HEK293 (cell line): ENCODE results near the gene ENAH.

Source experiments
- CTCF ChIA-PET: fragments of 350-600 bp; formaldehyde crosslinking; extraction: SDS; loops from one replicate; lab custom pipeline; 2021; ENCODE audit warnings: antibody characterized with exemption; lab: Yijun Ruan, JAX
- POLR2A ChIA-PET: fragments of 300-600 bp; formaldehyde crosslinking; extraction: SDS; loops from one replicate; lab custom pipeline; 2020; ENCODE audit warnings: antibody characterized with exemption, inconsistent platforms; lab: Yijun Ruan, JAX
- H3K27ac ChIP-seq: fragments of 200-500 bp; sonication (Bioruptor generic); 2 replicates; pipeline ENCODE4 v1.5.1; 2014; ENCODE audit warnings: low read depth, low read length, control low read depth, inconsistent platforms; ENCODE audit errors: extremely low read depth
- H3K36me3 ChIP-seq, 2 experiments: fragments of 200-500 bp in 1 of 2; sonication (Bioruptor generic) in 1 of 2; 1 replicate in 1 of 2; 2 replicates in 1 of 2; pipeline ENCODE4 v1.5.1; 2014 to 2017; ENCODE audit warnings: inconsistent platforms in 2 of 2, low read length in 2 of 2; ENCODE audit not compliant: control insufficient read depth in 2 of 2, insufficient read depth in 1 of 2
- H3K4me1 ChIP-seq: fragments of 200-500 bp; sonication (Bioruptor generic); 2 replicates; pipeline ENCODE4 v1.5.1; 2014; ENCODE audit warnings: mild to moderate bottlenecking, low read length, inconsistent platforms; ENCODE audit not compliant: control insufficient read depth, insufficient read depth
- H3K4me3 ChIP-seq: 2 replicates; pipeline ENCODE4 v1.5.1; 2011; ENCODE audit warnings: low read depth, mild to moderate bottlenecking, control low read depth, low read length, moderate library complexity
- H3K9me3 ChIP-seq: fragments of 200-500 bp; sonication (Bioruptor generic); 2 replicates; pipeline ENCODE4 v1.5.1; 2014; ENCODE audit warnings: low read depth, low read length, inconsistent platforms; ENCODE audit not compliant: control insufficient read depth, insufficient read depth
- BCL11A ChIP-seq: fragments of 450-650 bp; formaldehyde crosslinking; IDR thresholded peaks from 2 replicates; pipeline ENCODE4 v1.5.1; 2016; ENCODE audit warnings: low read depth, missing biosample characterization, missing genetic modification characterization
- KLF17 ChIP-seq: fragments of 450-650 bp; formaldehyde crosslinking; IDR thresholded peaks from 2 replicates; pipeline ENCODE4 v1.5.1; 2016; ENCODE audit warnings: missing biosample characterization, missing genetic modification characterization
- MEIS1 ChIP-seq: sonication (generic); formaldehyde crosslinking; IDR thresholded peaks from 2 replicates; pipeline ENCODE4 v1.8.1; 2022; ENCODE audit warnings: missing genetic modification reagents, mild to moderate bottlenecking, borderline replicate concordance
- RBAK ChIP-seq: fragments of 450-650 bp; formaldehyde crosslinking; IDR thresholded peaks from 2 replicates; pipeline ENCODE4 v1.5.1; 2016; ENCODE audit warnings: missing biosample characterization, missing genetic modification characterization
- TSHZ1 ChIP-seq: fragments of 450-650 bp; formaldehyde crosslinking; IDR thresholded peaks from 2 replicates; pipeline ENCODE4 v1.5.1; 2016; ENCODE audit warnings: missing biosample characterization, missing genetic modification characterization, borderline replicate concordance
- ZBTB20 ChIP-seq: fragments of 450-650 bp; formaldehyde crosslinking; IDR thresholded peaks from 2 replicates; pipeline ENCODE4 v1.5.1; 2016; ENCODE audit warnings: missing biosample characterization, missing genetic modification characterization
- ZFP3 ChIP-seq: fragments of 450-650 bp; formaldehyde crosslinking; IDR thresholded peaks from 2 replicates; pipeline ENCODE4 v1.5.1; 2016; ENCODE audit warnings: low read depth, missing biosample characterization, missing genetic modification characterization
- ZFP37 ChIP-seq: fragments of 450-650 bp; formaldehyde crosslinking; IDR thresholded peaks from 2 replicates; pipeline ENCODE4 v1.5.1; 2016; ENCODE audit warnings: missing biosample characterization, missing genetic modification characterization
- ZIC2 ChIP-seq: fragments of 450-650 bp; formaldehyde crosslinking; IDR thresholded peaks from 2 replicates; pipeline ENCODE4 v1.5.1; 2016; ENCODE audit warnings: missing biosample characterization, missing genetic modification characterization
- ZNF10 ChIP-seq: fragments of 450-650 bp; formaldehyde crosslinking; IDR thresholded peaks from 2 replicates; pipeline ENCODE4 v1.5.1; 2017; ENCODE audit warnings: missing biosample characterization, missing genetic modification characterization
- ZNF140 ChIP-seq: fragments of 450-650 bp; formaldehyde crosslinking; IDR thresholded peaks from 2 replicates; pipeline ENCODE4 v1.5.1; 2016; ENCODE audit warnings: missing biosample characterization, missing genetic modification characterization
- ZNF157 ChIP-seq: fragments of 450-650 bp; formaldehyde crosslinking; IDR thresholded peaks from 2 replicates; pipeline ENCODE4 v1.5.1; 2016; ENCODE audit warnings: missing biosample characterization, missing genetic modification characterization
- ZNF19 ChIP-seq: fragments of 450-650 bp; formaldehyde crosslinking; IDR thresholded peaks from 2 replicates; pipeline ENCODE4; 2016; ENCODE audit warnings: missing biosample characterization, missing genetic modification characterization, low read depth
- ZNF2 ChIP-seq: fragments of 450-650 bp; formaldehyde crosslinking; IDR thresholded peaks from 2 replicates; pipeline ENCODE4 v1.5.1; 2016; ENCODE audit warnings: missing biosample characterization, missing genetic modification characterization
- ZNF280D ChIP-seq: fragments of 450-650 bp; formaldehyde crosslinking; IDR thresholded peaks from 2 replicates; pipeline ENCODE4 v1.5.1; 2016; ENCODE audit warnings: missing biosample characterization, missing genetic modification characterization
- ZNF426 ChIP-seq: fragments of 450-650 bp; formaldehyde crosslinking; IDR thresholded peaks from 2 replicates; pipeline ENCODE4 v1.5.1; 2017; ENCODE audit warnings: missing biosample characterization, missing genetic modification characterization, mild to moderate bottlenecking, inconsistent platforms, moderate library complexity
- ZNF473 ChIP-seq: fragments of 450-650 bp; formaldehyde crosslinking; IDR thresholded peaks from 2 replicates; pipeline ENCODE4 v1.5.1; 2017; ENCODE audit warnings: missing biosample characterization, missing genetic modification characterization
- ZNF600 ChIP-seq: fragments of 450-650 bp; formaldehyde crosslinking; IDR thresholded peaks from 2 replicates; pipeline ENCODE4 v1.5.1; 2016; ENCODE audit warnings: missing biosample characterization, missing genetic modification characterization
- ZNF747 ChIP-seq: fragments of 450-650 bp; formaldehyde crosslinking; IDR thresholded peaks from 2 replicates; pipeline ENCODE4 v1.5.1; 2016; ENCODE audit warnings: missing biosample characterization, missing genetic modification characterization
- ZSCAN23 ChIP-seq: fragments of 450-650 bp; formaldehyde crosslinking; IDR thresholded peaks from 2 replicates; pipeline ENCODE4 v1.5.1; 2016; ENCODE audit warnings: missing biosample characterization, missing genetic modification characterization

ENAH gene

GRCh38 chr1:225476538-225476988 is 176.4 kb downstream of the ENAH start:
- H3K36me3 ChIP-seq = no peaks in the 10 kb centered on the region
- CTCF ChIA-PET = interaction anchor here (0.6 to 23.4 kb wide), 16 partner anchors 10 to 1017 kb away, joined by 3 to 567 read pairs (median 6); partner anchors contain the start of genes PYCR2 and SRP9

GRCh38 chr1:225476100-225476511 is 176.8 kb downstream of the ENAH start:
- Histone ChIP-seq H3K27ac (no peak overlapping the region), H3K9me3 (no peaks in the 10 kb centered on the region), H3K4me3 (no peak overlapping the region), H3K4me1 (no peaks in the 10 kb centered on the region), H3K36me3 (no peaks in the 10 kb centered on the region)
- POLR2A ChIA-PET = no interaction called here
- CTCF ChIA-PET = interaction anchor here (0.6 to 23.4 kb wide), 22 partner anchors 10 to 1017 kb away, joined by 3 to 567 read pairs (median 9); partner anchors contain the start of genes LEFTY1, PYCR2, SRP9 and TMEM63A
- no peak for TF ChIP-seq ZNF140 (tag by site-specific recombination)
- no peak for TF ChIP-seq ZNF747
- peak; percentile 100 for TF ChIP-seq ZNF10 (tag by site-specific recombination)
- no peak for TF ChIP-seq BCL11A
- TF ChIP-seq ZNF280D = 0 out of 2 replicates have a peak, but pooled peaks have one; percentile 37

More at GRCh38 chr1:225476538-225476988, 176.4 kb downstream of the ENAH start:
- H3K9me3 ChIP-seq = no peaks in the 10 kb centered on the region
- POLR2A ChIA-PET = no interaction called here
- no peak overlapping the region for H3K4me3 ChIP-seq
- no peak overlapping the region for H3K27ac ChIP-seq
- TF ChIP-seq ZNF600 (tag by site-specific recombination) = 0 out of 2 replicates have a peak, but pooled peaks have one; percentile 8
- no peak for TF ChIP-seq RBAK (tag by site-specific recombination)
- TF ChIP-seq, all 188 proteins: peak for 1
- no peaks in the 10 kb centered on the region for H3K4me1 ChIP-seq

GRCh38 chr1:225474986-225475820 is 177.7 kb downstream of the ENAH start:
- Histone ChIP-seq H3K4me1 (no peaks in the 10 kb centered on the region), H3K4me3 (no peak overlapping the region), H3K27ac (no peak overlapping the region; the same call in 1 of the 2 replicates), H3K9me3 (no peaks in the 10 kb centered on the region), H3K36me3 (no peaks in the 10 kb centered on the region)
- ChIA-PET POLR2A (interaction anchor here (0.8 to 1.2 kb wide), 3 partner anchors 50 to 512 kb away, joined by 3 to 4 read pairs (median 4); no protein-coding TSS in a partner anchor), CTCF (interaction anchor here (0.5 to 23.4 kb wide), 153 partner anchors 7 to 1598 kb away, joined by 3 to 567 read pairs (median 4); partner anchors contain the start of genes EPHX1, LBR, LEFTY1 and PYCR2)
- TF ChIP-seq KLF17 (tag by site-specific recombination) = peak; percentile 95; the same call in 1 of the 2 replicates
- TF ChIP-seq ZNF157 = no peak
- TF ChIP-seq ZNF19 (tag by site-specific recombination) = no peak
- peak; percentile 57; the same call in 1 of the 2 replicates for TF ChIP-seq TSHZ1
- TF ChIP-seq ZSCAN23 = no peak
- peak; percentile 99 for TF ChIP-seq ZNF2 (tag by site-specific recombination)
- no peak for TF ChIP-seq MEIS1 (CRISPR knock-in tag)
- TF ChIP-seq ZFP37 (tag by site-specific recombination) = peak; percentile 92
- TF ChIP-seq ZIC2 (tag by site-specific recombination) = peak; percentile 58
- TF ChIP-seq ZBTB20 (tag by site-specific recombination) = peak; percentile 40; the same call in 1 of the 2 replicates
- no peak for TF ChIP-seq ZNF426
- no peak for TF ChIP-seq ZNF473 (tag by site-specific recombination)
- no peak for TF ChIP-seq ZNF140 (tag by site-specific recombination)
- no peak for TF ChIP-seq ZFP3
